Astrocyte of the cerebellum (primary cell): Measurements from ENCODE around the gene FRMD4A.

Experiments used
- DNase-seq: peaks from one replicate; pipeline ENCODE4 v3.0.0-alpha.2; 2011; ENCODE audit warnings: low read depth
- H3K4me3 ChIP-seq: 2 replicates; pipeline ENCODE4 v1.5.1; 2011; ENCODE audit warnings: mild to moderate bottlenecking, low read depth, low read length, moderate library complexity
- in situ Hi-C: cut with HindIII; loops from 2 replicates; pipeline ENCODE4 v1.10.0; 2017; ENCODE audit warnings: low sequenced_read_pairs
- TF ChIP-seq, protein P1 (sequence below): IDR thresholded peaks from 2 replicates; pipeline ENCODE4 v1.5.1; 2012; ENCODE audit warnings: low read length, low read depth, moderate library complexity, mild to moderate bottlenecking; ENCODE audit errors: missing control alignments

FRMD4A gene

DNA sequence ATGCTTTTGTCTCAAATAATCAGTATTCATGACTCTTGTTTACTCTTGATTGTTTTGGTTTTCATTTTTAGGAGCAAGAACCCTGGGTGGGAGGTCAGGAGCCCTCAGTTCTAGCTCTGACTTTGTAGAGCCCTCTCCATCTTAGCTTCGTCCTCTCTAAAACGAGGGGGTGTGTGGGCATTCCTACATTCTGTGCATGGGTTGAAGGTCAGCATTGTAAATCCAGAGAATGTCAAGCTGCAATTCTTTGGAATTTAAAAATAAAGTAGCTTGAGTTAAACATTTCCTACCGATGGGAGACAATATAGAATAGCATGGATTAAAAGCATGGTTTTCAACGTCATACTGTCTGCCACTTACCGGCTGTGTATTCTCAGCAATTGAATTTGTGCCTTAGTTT is 615.6 kb downstream of the FRMD4A start:
- no peak overlapping the region for H3K4me3 ChIP-seq
- DNase-seq = no peak
- in situ Hi-C loops = no loop called here
- TF ChIP-seq, protein P1, sequence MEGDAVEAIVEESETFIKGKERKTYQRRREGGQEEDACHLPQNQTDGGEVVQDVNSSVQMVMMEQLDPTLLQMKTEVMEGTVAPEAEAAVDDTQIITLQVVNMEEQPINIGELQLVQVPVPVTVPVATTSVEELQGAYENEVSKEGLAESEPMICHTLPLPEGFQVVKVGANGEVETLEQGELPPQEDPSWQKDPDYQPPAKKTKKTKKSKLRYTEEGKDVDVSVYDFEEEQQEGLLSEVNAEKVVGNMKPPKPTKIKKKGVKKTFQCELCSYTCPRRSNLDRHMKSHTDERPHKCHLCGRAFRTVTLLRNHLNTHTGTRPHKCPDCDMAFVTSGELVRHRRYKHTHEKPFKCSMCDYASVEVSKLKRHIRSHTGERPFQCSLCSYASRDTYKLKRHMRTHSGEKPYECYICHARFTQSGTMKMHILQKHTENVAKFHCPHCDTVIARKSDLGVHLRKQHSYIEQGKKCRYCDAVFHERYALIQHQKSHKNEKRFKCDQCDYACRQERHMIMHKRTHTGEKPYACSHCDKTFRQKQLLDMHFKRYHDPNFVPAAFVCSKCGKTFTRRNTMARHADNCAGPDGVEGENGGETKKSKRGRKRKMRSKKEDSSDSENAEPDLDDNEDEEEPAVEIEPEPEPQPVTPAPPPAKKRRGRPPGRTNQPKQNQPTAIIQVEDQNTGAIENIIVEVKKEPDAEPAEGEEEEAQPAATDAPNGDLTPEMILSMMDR = no peak

DNA sequence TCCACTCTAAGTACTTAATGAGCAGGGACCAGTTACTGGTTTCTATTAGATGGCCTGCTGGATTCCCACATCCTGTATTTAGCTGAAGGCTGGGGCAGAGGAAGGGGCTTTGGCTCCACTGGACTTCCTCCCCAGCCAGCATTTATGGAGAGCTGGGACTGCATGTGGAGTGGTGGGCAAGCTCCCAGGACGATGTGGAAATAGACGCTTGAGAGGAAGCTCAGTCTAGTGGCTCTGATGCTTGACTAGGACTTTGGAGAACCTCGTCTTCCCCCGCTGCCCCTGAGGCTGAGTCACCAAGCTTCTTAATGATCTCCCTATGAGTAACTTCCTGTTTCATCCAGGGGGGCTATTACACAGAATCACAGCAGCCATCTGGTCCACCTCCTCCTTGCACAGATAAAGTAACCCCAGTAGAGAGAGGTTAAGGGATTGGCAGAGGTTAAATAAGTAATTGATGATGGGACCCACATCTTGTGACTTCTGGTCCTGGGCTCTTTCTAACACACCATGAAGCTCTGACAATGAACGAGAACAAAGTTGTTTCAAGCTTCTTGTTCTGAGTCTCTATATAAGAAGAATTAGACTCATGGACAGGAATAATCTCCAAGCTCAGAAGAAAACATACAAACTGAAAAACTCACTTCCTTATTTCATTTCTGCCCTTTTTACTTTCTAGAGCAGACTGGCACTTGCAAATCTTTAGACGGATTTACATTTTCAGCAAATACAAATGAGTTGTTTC is 617.7 kb downstream of the FRMD4A start:
- TF ChIP-seq, protein P1 = no peak
- no peak overlapping the region for H3K4me3 ChIP-seq
- peak; percentile 98 for DNase-seq
- in situ Hi-C loops = no loop called here

DNA sequence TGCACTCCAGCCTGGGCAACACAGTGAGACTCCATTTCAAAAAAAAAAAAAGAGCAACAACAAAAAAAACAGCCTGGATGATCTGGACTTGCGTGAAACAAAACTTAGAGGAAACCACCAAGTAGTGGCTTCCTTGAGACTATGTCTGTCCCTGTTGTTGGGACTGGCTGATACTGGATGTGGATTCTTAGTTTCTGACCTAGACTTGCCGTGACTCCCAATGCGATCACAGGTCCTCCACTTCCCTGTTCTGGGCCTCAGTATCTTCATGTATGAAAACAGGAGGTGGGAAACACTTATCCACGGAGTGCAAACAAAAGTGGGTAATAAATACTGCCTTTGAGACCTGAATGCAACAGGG is 618.3 kb downstream of the FRMD4A start:
- DNase-seq = no peak
- in situ Hi-C loops = no loop called here
- H3K4me3 ChIP-seq = no peak overlapping the region
- TF ChIP-seq, protein P1 = no peak

DNA sequence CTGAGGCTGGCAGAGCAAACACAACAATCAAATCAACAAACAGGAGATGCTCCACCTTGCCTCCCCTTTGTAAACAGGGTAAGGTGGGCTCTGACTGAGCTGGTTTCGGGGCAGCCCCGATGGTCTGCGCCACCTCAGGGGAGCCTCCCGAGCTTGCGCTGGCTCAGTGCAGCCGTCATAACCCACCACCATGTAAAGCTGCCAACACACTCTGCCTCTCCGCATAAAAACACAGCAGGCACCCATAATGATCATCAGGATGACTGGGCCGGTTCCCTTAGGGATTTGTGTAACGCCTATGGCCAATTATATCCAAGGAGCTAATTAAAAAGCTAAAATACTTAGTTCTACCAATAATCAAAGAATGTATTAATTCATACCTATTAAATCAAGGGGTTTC is 619.4 kb downstream of the FRMD4A start:
- TF ChIP-seq, protein P1 = no peak
- no peak for DNase-seq
- in situ Hi-C loops = no loop called here

DNA sequence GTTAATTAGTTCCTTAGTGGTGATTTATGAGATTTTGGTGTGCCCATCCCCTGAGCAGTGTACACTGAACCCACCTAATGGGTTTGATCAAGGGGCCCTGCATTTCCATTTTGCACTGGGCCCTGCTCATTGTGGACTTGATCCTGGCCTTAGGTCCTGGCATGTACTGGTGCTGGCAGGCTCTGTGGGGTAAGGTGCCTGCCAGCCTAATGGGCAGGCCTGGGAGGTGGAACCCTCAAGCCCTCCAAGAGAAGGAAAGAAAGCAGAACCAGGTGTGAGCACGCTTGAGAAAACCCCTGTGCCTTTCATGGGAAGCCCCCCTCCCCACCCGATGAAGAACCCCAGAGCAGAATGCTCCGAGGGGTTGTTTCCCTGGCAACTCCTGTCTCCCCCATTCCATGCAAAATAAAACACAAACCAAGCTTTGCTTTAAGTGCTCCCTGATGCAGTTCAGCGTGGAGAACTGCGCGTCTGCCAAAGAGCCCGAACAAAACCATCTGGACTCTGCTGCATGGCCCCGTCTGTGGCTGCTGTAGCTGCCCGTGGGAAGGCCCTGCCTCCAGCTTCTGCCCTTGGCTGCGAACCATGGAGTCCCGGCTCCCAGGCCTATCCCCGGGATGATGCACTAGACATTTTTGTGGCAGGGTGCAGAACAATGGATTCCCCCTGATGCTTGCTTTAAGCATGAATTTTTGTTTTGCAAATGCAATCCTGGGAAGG is 620.6 kb downstream of the FRMD4A start:
- H3K4me3 ChIP-seq = no peak overlapping the region
- in situ Hi-C loops = no loop called here
- TF ChIP-seq, protein P1 = no peak
- peak; percentile 80 for DNase-seq

More for the DNA sequence above, 619.4 kb downstream of the FRMD4A start:
- H3K4me3 ChIP-seq = no peak overlapping the region

DNA sequence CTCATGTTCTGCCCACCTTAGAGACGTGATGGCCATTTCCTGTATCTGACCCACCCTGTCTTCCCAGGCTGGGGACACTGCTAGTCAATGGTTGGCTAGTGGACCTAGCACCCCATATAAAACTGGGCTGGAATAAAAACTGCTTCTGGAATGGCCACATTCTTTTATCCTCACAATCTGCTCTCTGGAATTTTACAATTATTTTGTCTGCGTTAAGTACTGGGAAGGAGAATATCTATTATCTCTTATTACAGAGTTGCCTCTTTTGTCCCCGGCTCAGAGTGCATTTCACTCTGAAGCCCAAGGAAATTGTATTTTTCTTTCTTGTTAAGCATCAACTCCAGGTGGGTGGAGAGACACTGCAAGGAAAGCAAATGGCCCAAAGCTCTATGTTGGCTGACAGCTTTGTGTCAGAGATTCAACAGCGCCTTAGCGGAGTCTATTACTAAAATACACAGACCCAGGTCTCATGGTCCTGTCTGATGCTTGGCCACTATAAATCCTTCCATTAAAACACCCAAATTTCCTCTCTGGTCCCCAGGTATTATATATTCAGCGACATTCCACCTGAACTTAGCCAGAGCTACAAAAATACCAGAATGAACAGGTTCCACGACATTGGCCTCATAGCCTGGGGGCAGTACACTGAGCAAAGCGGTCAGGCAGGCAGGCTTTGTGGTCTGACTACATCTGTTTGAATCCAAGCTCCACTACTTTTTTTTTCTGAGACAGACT is 622.3 kb downstream of the FRMD4A start:
- no peak for DNase-seq
- peak overlapping the region; percentile 88 for H3K4me3 ChIP-seq
- in situ Hi-C loops = no loop called here
- TF ChIP-seq, protein P1 = no peak
